HCEC 1CT (cell line): ENCODE measurements around the gene PMEPA1.

ENCODE experiments used
- DNase-seq: peaks from one replicate; pipeline ENCODE4 v3.0.0-alpha.2; 2017

Gene PMEPA1

GRCh38 chr20:57691699-57692098 is 18.1 kb downstream of the PMEPA1 start:
- no peak for DNase-seq

GRCh38 chr20:57690525-57690924 is 19.3 kb downstream of the PMEPA1 start:
- no peak for DNase-seq

GRCh38 chr20:57689745-57690481 is 19.9 kb downstream of the PMEPA1 start:
- DNase-seq: no peak

- DNase-seq: no peak
These were observed 21.0 kb downstream of the PMEPA1 start for GRCh38 chr20:57688864-57689263.

GRCh38 chr20:57688295-57688694 is 21.5 kb downstream of the PMEPA1 start:
- DNase-seq: no peak

- no peak for DNase-seq
These were observed 22.7 kb downstream of the PMEPA1 start for GRCh38 chr20:57686931-57687652.

GRCh38 chr20:57685146-57685758 is 24.6 kb downstream of the PMEPA1 start:
- DNase-seq: no peak

- no peak for DNase-seq
These were observed 25.0 kb downstream of the PMEPA1 start for GRCh38 chr20:57684808-57685140.

- DNase-seq: no peak
These were observed 25.7 kb downstream of the PMEPA1 start for GRCh38 chr20:57683881-57684807.

- DNase-seq: no peak
These were observed 26.5 kb downstream of the PMEPA1 start for GRCh38 chr20:57683287-57683686.

- DNase-seq: no peak
These were observed 27.4 kb downstream of the PMEPA1 start for GRCh38 chr20:57682184-57683101.

- DNase-seq: no peak
These were observed 28.6 kb downstream of the PMEPA1 start for GRCh38 chr20:57680934-57681914.

GRCh38 chr20:57680131-57680716 is 29.6 kb downstream of the PMEPA1 start:
- no peak for DNase-seq

GRCh38 chr20:57679113-57679512 is 30.7 kb downstream of the PMEPA1 start:
- DNase-seq: no peak

- DNase-seq: no peak
These were observed 31.5 kb downstream of the PMEPA1 start for GRCh38 chr20:57678340-57678739.

GRCh38 chr20:57677584-57677982 is 32.2 kb downstream of the PMEPA1 start:
- no peak for DNase-seq

- no peak for DNase-seq
These were observed 32.9 kb downstream of the PMEPA1 start for GRCh38 chr20:57676589-57677583.

GRCh38 chr20:57675773-57676172 is 34.0 kb downstream of the PMEPA1 start:
- no peak for DNase-seq
